DND-41 (cell line): ENCODE measurements around the gene ROBO2.

Source experiments
- EZH2 ChIP-seq: IDR thresholded peaks from 3 replicates; pipeline ENCODE4 v1.6.1; 2012; ENCODE audit warnings: borderline replicate concordance, low read depth, mild to moderate bottlenecking, moderate library complexity, low read length, inconsistent platforms; ENCODE audit not compliant: severe bottlenecking
- TF ChIP-seq, protein P1 (sequence below): IDR thresholded peaks from 2 replicates; pipeline ENCODE4 v1.5.1; 2012; ENCODE audit warnings: borderline replicate concordance, low read length, moderate library complexity, mild to moderate bottlenecking; ENCODE audit not compliant: poor library complexity, severe bottlenecking; ENCODE audit errors: extremely low read depth

DNA sequence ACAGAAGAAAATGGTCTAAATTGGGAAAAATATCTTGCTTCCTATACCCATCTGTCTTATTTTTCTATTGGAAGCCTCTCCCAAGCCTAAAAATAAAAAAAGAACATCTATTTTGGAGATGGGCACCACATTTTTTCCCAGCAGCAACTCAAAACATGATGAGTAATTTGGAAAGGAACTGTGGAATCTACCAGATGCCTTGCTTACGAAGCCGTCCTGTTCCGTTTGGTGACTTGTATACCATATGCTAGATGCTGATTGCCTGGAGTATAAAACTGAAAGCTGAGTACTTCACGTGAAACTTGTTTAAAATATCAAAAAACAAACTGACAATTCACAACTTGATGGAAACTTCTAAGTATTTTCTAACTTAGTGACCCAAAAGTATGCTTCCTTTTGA is 491.0 kb downstream of the ROBO2 start:
- TF ChIP-seq, protein P1, sequence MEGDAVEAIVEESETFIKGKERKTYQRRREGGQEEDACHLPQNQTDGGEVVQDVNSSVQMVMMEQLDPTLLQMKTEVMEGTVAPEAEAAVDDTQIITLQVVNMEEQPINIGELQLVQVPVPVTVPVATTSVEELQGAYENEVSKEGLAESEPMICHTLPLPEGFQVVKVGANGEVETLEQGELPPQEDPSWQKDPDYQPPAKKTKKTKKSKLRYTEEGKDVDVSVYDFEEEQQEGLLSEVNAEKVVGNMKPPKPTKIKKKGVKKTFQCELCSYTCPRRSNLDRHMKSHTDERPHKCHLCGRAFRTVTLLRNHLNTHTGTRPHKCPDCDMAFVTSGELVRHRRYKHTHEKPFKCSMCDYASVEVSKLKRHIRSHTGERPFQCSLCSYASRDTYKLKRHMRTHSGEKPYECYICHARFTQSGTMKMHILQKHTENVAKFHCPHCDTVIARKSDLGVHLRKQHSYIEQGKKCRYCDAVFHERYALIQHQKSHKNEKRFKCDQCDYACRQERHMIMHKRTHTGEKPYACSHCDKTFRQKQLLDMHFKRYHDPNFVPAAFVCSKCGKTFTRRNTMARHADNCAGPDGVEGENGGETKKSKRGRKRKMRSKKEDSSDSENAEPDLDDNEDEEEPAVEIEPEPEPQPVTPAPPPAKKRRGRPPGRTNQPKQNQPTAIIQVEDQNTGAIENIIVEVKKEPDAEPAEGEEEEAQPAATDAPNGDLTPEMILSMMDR, result no peak
- no peak for TF ChIP-seq EZH2
